NCI-H510A (cell line): Measurements from ENCODE around the gene KRT13.

Source experiments
- DNase-seq: peaks from one replicate; lab custom pipeline; 2025; lab: John Stamatoyannopoulos, UW

Gene KRT13

DNA sequence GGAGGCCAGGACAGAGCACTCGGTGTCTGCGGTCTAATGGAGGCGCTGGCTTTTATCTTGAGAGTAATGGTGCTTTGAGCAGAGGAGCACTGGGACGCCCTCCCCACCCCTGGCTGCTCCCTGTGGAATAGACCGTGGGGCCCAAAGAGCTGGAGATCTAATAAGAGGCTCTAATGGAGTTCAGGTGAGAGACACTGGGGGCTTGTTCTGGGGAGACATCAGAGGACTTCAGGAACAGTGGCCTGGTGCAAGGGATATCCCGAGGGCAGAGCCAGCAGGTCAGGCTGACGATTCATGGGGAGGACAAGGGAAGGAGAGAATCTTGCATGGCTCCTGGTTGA lies 32.2 kb upstream of the KRT13 start:
- DNase-seq, result no peak

DNA sequence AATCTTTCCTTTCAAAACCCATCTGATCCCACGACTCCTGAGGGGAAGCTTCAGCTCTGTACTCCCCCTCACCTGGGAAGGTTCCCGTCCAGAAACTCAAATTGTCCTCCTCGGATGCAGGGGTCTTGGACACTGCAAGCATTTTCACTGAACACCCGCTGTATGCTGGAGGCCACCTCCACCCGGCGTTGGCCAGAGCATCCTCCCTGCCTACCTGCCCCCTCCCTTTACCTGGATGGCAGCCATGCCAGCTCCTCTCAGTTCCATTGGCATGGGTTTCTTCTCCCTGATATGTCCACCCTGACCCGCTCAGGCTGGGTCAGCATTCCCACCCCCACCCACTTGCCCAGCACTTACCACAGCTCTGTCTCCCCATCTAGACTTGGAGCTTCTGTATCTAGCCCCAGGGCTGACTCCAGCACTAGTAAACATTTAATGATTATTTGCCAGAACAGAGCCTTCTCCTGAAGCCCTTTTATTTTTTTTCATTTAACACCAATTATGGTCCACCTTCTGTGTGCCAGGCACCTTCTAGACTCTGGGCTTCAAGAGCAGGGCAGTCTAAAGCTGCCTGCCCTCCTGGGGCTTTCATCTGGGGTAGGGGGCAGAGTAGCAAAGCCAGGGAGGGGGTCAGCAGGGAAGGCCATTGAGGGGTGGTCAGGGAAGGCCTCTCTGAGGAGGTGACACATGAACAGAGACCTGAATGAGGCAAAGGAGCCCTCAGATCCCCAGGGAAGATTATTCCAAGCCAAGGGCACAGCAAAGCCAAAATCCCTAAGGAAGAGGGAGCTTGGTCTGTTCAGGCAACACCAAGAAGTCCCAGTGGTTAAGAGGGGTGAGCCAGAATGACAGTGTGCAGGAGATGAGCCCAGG lies 31.6 kb upstream of the KRT13 start:
- no peak for DNase-seq

GRCh38 chr17:41535764-41536481 lies 30.5 kb upstream of the KRT13 start:
- DNase-seq, result no peak

DNA sequence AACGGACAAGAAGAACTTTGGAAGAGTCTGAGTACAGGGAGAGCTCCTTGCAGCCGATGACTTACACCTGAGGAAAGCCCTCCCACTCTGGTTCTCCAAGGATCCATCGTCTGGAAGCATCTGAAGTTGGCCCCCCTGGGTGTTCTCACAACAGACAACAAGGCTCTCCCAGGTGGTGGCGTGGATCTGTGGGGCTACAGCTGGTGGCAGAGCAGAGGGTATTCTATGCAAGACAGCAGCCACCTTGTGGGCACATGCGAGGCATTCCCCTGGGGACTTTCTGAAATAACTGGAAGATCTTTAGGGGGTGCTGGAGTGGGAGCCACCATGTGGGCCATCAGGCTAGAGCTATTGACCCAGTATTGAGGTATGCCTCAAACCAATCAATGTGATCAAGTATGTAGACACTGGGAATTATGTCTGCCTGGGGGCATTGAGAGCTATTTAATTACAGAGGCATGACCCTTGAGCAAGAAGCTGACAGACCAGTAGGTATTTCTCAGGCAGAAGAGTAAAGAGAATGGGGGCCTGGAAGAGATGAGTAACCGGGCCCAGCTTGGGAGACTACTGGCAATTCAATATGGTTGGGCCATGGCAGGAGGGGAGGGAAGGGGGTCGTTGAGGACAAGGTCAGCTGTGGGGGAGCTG lies 29.6 kb upstream of the KRT13 start:
- no peak for DNase-seq

GRCh38 chr17:41533613-41534012 lies 28.2 kb upstream of the KRT13 start:
- DNase-seq, result no peak

- no peak for DNase-seq
Observed at GRCh38 chr17:41532947-41533570, 27.6 kb upstream of the KRT13 start.

DNA sequence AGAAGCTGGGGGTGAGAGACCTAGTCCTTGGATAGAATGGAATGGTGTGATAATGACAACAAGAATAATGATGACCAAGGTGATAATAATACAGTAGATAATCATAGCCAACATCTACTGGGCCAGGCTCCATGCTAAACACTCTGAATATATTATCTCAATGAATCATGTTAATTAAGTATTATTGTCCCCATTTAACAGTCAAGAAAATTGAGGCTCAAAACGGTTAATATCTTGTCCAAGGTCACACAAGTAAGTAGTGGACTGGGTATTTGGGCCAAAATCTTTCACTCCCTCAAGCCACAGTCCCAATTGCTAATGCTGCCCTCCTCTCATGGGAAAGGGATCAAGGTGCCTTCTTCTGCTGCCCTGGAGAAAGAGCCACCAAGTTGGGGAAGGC lies 26.6 kb upstream of the KRT13 start:
- DNase-seq, result no peak

- DNase-seq, result no peak
Observed at GRCh38 chr17:41530062-41531048, 24.9 kb upstream of the KRT13 start.

- DNase-seq, result no peak
Observed at GRCh38 chr17:41529491-41529915, 24.1 kb upstream of the KRT13 start.

- no peak for DNase-seq
Observed at GRCh38 chr17:41528959-41529353, 23.5 kb upstream of the KRT13 start.

- DNase-seq, result no peak
Observed at GRCh38 chr17:41527063-41528023, 21.9 kb upstream of the KRT13 start.

- DNase-seq, result no peak
Observed at GRCh38 chr17:41524261-41524660, 18.8 kb upstream of the KRT13 start.

- DNase-seq, result no peak
Observed at GRCh38 chr17:41523787-41524186, 18.4 kb upstream of the KRT13 start.

DNA sequence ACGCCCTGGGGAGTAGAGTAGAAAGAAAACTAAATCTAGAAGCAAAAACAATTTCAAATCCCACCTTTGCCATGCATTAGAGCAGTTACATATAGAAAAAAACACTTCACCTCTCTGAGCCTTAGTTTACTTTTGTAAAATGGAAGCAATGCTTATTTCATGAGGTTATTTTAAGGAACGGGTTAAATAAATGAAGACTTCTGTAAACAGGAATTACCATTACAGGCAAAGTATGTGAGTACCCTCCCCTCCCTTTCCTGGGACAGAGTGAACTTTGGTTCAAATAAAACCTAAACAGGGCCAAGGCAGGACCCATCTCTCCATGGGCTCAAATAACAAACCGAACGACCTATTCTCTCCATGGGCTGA lies 17.8 kb upstream of the KRT13 start:
- DNase-seq, result no peak

DNA sequence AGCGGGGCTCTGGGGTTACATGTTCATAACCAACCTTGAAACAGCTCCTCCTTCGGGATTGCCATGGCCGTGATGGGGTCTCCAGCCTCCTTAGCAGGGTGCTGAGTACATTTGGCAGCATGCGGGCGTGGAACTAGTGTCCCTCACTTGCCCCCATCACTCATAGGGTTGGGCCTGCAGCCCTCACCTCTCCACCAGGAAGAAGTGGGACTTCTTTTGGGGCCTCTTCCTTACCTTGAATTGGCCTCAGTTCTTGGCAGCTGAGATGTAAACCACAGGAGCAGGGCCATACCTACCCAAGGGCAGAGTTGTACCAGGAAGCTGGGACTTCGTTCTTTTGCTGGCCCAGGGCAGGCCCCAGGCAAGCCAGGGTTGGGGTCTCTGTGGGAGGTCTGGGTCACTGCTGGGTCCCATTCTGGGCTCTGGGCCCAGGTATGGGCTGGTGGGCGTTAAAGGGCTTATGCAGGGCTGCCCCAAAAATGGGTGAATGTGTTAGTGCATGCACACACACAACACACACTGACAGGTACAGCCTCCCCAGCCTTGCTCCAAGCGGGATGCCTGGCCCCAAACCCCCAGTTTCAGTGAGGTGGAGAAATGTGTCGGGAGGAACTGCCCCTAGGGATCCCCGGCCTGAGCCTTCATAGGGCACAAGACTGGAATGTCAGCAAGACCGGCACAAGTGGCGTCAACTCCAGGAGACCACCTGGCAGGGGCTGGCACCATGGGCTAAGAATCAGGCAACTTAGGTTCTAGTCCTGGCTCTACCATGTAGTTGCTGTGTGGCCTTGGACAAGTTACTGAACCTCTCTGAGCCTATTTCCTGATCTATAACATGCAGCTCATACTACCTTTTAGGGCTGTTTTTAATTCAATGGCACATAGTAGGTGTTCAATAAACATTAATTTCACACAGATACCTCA lies 17.2 kb upstream of the KRT13 start:
- DNase-seq, result no peak

GRCh38 chr17:41521574-41522261 lies 16.3 kb upstream of the KRT13 start:
- DNase-seq, result no peak

DNA sequence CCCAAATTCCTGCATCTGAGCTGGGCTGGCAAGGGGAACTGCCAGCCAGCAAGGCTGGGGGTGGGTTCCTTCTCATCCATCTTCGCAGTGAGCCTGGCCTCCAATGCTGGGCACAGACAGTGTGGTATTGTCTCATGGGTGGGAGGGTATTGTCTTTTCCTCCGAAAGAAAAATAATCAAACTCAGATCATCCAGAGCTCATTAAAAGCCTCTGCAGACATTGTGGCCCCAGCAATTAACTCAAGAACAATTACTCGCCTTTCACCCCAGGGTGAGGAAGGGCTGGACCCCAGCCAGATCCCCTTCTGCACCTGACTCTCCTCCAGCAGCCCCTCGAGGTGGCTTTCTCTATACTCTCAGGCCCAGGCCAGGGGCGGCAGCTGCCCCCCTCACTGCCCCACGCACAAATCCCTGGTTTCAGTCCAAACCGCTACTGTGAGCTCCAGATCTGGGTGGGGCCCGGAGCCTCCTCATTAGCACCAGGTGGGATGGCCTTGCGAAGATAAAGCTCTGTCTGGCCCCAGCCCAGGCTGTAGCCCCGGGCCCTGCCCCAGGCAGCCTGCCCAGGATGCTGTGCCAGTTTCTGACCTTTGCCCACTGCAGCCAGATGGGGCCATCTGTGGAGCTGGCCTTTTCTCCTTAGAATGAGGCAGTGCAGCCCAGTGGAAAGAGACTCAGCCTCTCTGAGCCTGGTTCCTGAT lies 15.6 kb upstream of the KRT13 start:
- DNase-seq, result no peak
